ENCODE results near the gene HTT.

DNA sequence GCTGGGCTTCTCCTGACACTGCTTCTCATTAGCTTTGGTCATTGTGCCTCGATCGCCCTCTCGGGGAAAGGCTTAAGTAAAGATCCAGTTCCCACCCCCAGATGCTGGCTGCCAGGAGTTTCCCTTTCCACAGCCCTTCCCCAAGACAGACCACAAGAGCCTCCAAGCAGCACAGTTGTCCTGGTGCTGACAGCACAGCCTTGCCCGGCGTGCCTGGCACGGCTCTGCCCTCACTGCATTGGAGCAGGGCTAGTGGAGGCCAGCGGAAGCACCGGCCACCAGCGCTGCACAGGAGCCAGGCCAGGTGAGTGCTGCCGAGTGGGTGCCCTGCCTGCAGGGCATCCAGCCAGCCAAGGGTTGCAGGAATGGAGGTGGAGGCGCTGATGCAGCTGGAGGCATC lies 164.8 kb downstream of the HTT start:
- TF ChIP-seq SP1 (IDR thresholded peaks at IDR 0.05) (no peak), MAX (IDR thresholded peaks at IDR 0.05) (no peak), JUND (IDR thresholded peaks at IDR 0.05) (no peak), TAF1 (conservative IDR thresholded peaks at IDR 0.05) (no peak), RAD21 (IDR thresholded peaks at IDR 0.05) (no peak), EGR1 (IDR thresholded peaks at IDR 0.05; ENCODE audit: low read depth in 2 of 2) (no peak), REST (IDR thresholded peaks at IDR 0.05) (no peak), YY1 (IDR thresholded peaks at IDR 0.05) (no peak), GABPA (IDR thresholded peaks at IDR 0.05 in 1 of 2, conservative IDR thresholded peaks at IDR 0.05 in 1 of 2) (no peak)
- TF ChIP-seq, protein P1, sequence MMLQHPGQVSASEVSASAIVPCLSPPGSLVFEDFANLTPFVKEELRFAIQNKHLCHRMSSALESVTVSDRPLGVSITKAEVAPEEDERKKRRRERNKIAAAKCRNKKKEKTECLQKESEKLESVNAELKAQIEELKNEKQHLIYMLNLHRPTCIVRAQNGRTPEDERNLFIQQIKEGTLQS (IDR thresholded peaks at IDR 0.05), result no peak
- TF ChIP-seq, protein P2, sequence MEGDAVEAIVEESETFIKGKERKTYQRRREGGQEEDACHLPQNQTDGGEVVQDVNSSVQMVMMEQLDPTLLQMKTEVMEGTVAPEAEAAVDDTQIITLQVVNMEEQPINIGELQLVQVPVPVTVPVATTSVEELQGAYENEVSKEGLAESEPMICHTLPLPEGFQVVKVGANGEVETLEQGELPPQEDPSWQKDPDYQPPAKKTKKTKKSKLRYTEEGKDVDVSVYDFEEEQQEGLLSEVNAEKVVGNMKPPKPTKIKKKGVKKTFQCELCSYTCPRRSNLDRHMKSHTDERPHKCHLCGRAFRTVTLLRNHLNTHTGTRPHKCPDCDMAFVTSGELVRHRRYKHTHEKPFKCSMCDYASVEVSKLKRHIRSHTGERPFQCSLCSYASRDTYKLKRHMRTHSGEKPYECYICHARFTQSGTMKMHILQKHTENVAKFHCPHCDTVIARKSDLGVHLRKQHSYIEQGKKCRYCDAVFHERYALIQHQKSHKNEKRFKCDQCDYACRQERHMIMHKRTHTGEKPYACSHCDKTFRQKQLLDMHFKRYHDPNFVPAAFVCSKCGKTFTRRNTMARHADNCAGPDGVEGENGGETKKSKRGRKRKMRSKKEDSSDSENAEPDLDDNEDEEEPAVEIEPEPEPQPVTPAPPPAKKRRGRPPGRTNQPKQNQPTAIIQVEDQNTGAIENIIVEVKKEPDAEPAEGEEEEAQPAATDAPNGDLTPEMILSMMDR (IDR thresholded peaks at IDR 0.05; ENCODE audit: low read depth, low read length, missing input control), result no peak
- TF ChIP-seq, protein P3, sequence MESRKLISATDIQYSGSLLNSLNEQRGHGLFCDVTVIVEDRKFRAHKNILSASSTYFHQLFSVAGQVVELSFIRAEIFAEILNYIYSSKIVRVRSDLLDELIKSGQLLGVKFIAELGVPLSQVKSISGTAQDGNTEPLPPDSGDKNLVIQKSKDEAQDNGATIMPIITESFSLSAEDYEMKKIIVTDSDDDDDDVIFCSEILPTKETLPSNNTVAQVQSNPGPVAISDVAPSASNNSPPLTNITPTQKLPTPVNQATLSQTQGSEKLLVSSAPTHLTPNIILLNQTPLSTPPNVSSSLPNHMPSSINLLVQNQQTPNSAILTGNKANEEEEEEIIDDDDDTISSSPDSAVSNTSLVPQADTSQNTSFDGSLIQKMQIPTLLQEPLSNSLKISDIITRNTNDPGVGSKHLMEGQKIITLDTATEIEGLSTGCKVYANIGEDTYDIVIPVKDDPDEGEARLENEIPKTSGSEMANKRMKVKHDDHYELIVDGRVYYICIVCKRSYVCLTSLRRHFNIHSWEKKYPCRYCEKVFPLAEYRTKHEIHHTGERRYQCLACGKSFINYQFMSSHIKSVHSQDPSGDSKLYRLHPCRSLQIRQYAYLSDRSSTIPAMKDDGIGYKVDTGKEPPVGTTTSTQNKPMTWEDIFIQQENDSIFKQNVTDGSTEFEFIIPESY (IDR thresholded peaks at IDR 0.05), result no peak
